Measurements from ENCODE around the gene ARHGAP15.

GRCh38 chr2:143796051-143796450 is 666.8 kb downstream of the ARHGAP15 start:
- no peak for TF ChIP-seq CTCF (IDR thresholded peaks at IDR 0.05)
- no peak for TF ChIP-seq POLR2A (IDR thresholded peaks at IDR 0.05)

All from esophagus squamous epithelium (tissue), 4 donors.